ENCODE results near the gene PTK6. TPM values are rescaled to one million over a fixed set of nuclear protein-coding genes. Genes with fewer than 3 reads are reported as not detected.

PTK6 gene
- total and polyA plus RNA-seq, 2 of the 13 experiments (the other 11 are each of a cell fraction or from before 2014, with no cell fraction given), result 0.08 TPM; not detected in 1

GRCh38 chr20:63534831-63535651, 2.1 kb downstream of the PTK6 start (continued):
- TF ChIP-seq GLMP (CRISPR knock-in tag; IDR thresholded peaks at IDR 0.05; ENCODE audit: borderline replicate concordance), result no peak
- no peak for TF ChIP-seq MYNN (CRISPR knock-in tag; IDR thresholded peaks at IDR 0.05; ENCODE audit: low read depth)
- no peak for TF ChIP-seq ASH2L (IDR thresholded peaks at IDR 0.05; ENCODE audit: insufficient read length, low read depth, low read length)
- TF ChIP-seq ZFAT (CRISPR knock-in tag; conservative IDR thresholded peaks at IDR 0.05), result no peak
- no peak for TF ChIP-seq ZNF460 (CRISPR knock-in tag; IDR thresholded peaks at IDR 0.05; ENCODE audit: borderline replicate concordance)
- peak; percentile 67; the same call in 1 of the 2 replicates for TF ChIP-seq GLI4 (CRISPR knock-in tag; IDR thresholded peaks at IDR 0.05; ENCODE audit: borderline replicate concordance)
- TF ChIP-seq POGZ (CRISPR knock-in tag; IDR thresholded peaks at IDR 0.05), result no peak
- no peak for TF ChIP-seq ELK4 (CRISPR knock-in tag; IDR thresholded peaks at IDR 0.05; ENCODE audit: borderline replicate concordance)
- 0 out of 2 replicates have a peak, but pooled peaks have one; percentile 20 for TF ChIP-seq ZNF616 (CRISPR knock-in tag; IDR thresholded peaks at IDR 0.05; ENCODE audit: low read depth)
- no peak for TF ChIP-seq HMG20A (CRISPR knock-in tag; IDR thresholded peaks at IDR 0.05; ENCODE audit: borderline replicate concordance)
- no peak for TF ChIP-seq ZNF513 (CRISPR knock-in tag; conservative IDR thresholded peaks at IDR 0.05)
- no peak for TF ChIP-seq GTF2F1 (IDR thresholded peaks at IDR 0.05; ENCODE audit: low read length)
- 0 out of 2 replicates have a peak, but pooled peaks have one; percentile 22 for TF ChIP-seq ZNF30 (CRISPR knock-in tag; IDR thresholded peaks at IDR 0.05)
- TF ChIP-seq ZNF367 (CRISPR knock-in tag; IDR thresholded peaks at IDR 0.05; ENCODE audit: borderline replicate concordance), result peak; percentile 32; the same call in 1 of the 2 replicates
- peak; percentile 21; the same call in 1 of the 2 replicates for TF ChIP-seq ZNF280B (CRISPR knock-in tag; IDR thresholded peaks at IDR 0.05; ENCODE audit: borderline replicate concordance)
- TF ChIP-seq CSRNP2 (CRISPR knock-in tag; conservative IDR thresholded peaks at IDR 0.05; ENCODE audit: low read depth), result no peak
- no peak for TF ChIP-seq TFE3 (CRISPR knock-in tag; IDR thresholded peaks at IDR 0.05)
- TF ChIP-seq TARDBP (CRISPR knock-in tag; IDR thresholded peaks at IDR 0.05), result no peak
- no peak for TF ChIP-seq ZBTB8A (CRISPR knock-in tag; IDR thresholded peaks at IDR 0.05; ENCODE audit: borderline replicate concordance, low read depth)
- no peak for TF ChIP-seq ZFP1 (CRISPR knock-in tag; IDR thresholded peaks at IDR 0.05)

Data from HepG2 (cell line).